HG02588 (cell line): ENCODE results near the gene CCDC15.

Experiments used
- ATAC-seq: cut with Tn5 transposase; IDR thresholded peaks from one replicate; pipeline ENCODE4 v1.9.1; 2021; ENCODE audit warnings: mild to moderate bottlenecking, moderate library complexity; ENCODE audit not compliant: unreplicated experiment

Gene CCDC15

GRCh38 chr11:125064070-125064469 is 110.1 kb downstream of the CCDC15 start:
- ATAC-seq: no peak

DNA sequence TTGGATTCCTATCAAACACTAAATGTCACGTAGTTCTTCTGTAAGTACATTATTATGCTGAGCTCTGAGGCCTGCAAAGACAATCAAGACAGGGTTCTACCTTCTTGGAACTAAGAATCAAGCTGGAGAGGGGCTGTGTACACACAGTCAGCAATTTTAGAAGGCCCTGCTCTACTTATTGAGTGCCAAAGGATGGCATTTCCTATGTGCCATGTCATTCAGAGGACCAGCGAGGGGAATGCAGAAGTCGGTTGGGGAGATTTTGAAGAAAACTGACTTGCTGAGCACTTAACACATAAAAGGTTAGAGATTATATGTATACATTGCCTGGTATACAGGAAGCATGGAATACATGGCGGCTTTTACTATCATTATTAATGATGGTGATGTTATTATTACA is 114.4 kb downstream of the CCDC15 start:
- ATAC-seq: no peak

DNA sequence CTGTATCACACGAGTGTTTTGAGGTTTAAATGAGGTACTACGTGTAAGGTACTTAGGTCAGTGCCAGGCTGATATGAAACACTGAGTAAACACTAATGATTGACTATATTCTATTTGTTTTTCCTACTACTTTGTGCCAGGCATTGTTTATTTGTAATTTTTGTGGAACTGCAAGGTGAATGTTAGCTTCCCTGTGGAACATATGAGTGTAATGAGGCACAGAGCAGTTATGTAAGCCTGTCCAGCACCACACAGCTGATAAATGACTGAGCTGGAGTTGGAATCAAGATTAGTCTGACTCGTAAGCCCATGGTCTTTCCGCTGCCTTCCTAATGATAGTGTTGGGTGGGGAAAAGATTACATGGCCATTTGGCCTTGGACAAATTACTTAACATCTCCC is 115.0 kb downstream of the CCDC15 start:
- no peak for ATAC-seq

GRCh38 chr11:125069796-125070195 is 115.8 kb downstream of the CCDC15 start:
- no peak for ATAC-seq

GRCh38 chr11:125070699-125071254 is 116.8 kb downstream of the CCDC15 start:
- peak; percentile 65 for ATAC-seq

GRCh38 chr11:125071435-125071834 is 117.4 kb downstream of the CCDC15 start:
- no peak for ATAC-seq

GRCh38 chr11:125071846-125072217 is 117.8 kb downstream of the CCDC15 start:
- ATAC-seq: no peak

- peak; percentile 78 for ATAC-seq
Observed at GRCh38 chr11:125072218-125072960, 118.4 kb downstream of the CCDC15 start.

GRCh38 chr11:125072961-125073590 is 119.1 kb downstream of the CCDC15 start:
- ATAC-seq: no peak

GRCh38 chr11:125073616-125074483 is 119.8 kb downstream of the CCDC15 start:
- no peak for ATAC-seq

DNA sequence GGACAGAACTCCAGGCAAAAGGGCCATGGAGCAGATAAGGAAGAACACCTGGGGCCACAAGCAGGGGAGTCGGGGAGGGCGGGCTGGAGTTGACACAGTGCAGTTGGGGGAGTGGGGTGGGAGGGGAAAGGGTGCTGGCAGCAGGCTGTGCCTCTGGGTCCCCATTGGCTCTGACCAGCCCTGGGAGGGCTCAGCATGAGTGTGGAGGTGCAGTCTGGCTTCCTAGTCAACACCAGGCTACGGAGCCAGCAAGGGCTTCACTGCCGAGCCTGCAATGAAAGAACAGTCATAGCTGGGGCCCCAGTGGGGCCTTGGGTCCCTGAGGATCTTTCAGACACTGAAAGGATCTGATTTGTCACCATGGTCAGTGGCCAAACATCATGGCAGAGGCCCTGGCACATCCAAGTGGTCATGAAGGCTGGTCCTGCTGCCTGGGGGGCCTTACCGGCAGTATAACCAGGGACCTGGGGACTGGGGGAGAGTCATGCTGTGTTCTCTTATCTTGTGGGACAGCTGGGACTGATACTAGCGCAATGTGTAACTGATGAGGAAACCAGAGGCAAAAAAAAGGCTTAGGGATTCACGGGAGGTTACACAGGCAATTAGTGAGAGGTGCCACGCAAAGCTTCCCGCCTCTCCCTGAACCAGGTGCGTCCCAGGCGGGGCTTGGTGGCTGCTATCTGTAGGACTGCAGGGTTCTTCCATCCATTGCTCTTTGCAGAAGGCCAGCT is 120.7 kb downstream of the CCDC15 start:
- ATAC-seq: no peak

- no peak for ATAC-seq
Observed at GRCh38 chr11:125075242-125075625, 121.2 kb downstream of the CCDC15 start.

DNA sequence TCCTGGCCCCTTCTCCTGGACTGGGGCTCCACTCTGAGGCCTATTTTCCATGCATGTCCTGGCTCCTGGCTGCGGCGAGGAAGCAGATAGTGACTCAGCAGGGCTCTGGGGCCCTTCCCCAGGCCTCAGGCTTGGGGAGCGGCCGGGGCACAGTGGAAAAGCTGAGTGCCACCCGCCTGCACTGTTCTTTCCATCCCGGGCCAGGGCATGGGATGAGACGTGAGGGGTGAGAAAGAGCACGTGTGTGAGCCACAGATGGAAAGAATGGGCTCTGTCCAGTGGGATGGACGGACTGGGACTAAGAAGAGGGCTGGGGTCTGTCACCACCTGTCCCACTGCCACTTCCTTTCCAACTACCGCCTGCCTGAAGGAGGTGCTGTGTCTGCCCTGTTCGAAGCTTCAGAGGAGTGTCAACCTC is 121.9 kb downstream of the CCDC15 start:
- ATAC-seq: no peak

DNA sequence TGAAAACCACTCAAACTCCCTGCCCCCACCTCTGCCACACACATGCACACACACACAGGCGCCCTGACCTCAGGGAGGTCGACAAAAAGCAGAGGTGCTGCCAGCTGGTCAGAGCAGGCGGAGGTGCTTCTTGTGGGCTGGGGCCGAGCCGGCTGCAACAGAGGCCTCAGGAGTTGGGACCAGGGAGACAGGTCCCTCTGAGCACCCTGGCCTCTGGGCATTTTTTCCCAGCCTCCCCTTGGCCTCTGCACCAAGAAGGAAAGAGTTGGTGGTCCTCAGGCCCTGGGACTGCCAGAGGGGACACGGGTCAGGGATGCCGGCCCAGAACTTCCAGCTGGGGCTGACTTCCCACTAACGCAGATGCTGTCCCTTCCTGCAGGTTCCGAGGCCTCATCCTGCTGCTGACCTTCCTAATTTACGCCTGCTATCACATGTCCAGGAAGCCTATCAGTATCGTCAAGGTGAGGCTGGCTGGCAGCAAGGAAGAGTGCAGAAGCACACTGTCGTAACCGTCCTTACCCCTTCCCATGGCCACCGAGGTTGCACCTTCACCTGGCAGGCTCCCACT is 122.5 kb downstream of the CCDC15 start:
- ATAC-seq: no peak

GRCh38 chr11:125078016-125078415 is 124.0 kb downstream of the CCDC15 start:
- no peak for ATAC-seq

DNA sequence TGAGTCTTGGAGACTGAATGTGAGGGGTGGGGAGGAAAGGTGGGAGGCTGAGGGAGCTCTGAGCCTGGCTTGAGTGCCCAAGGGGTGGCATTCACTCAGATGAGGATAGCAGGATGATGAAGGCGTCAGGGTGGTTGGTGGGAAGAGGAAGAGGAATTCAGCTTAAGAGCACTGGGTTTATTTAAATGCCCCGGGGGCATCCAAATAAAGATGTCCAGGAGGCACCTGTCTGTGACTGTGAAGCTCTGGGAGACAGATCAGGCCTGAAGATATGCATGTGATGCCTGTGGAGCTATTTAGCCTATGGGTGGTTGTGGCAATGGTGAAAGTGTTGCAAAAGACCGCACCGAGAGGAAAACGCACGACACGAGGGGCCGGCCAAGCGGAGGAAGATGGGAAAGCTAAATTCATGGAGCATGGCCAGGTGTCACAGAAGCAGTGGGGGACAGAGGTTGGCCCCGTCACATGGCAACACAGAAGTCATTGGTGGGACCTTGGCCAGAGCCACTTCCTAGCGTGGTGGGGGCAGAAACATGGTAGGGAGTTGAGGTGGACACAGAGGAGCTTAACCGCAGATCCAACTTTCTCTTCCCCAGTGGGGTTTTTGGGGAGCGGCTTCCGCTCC is 124.6 kb downstream of the CCDC15 start:
- no peak for ATAC-seq

- ATAC-seq: no peak
Observed at GRCh38 chr11:125079151-125079877, 125.3 kb downstream of the CCDC15 start.

- no peak for ATAC-seq
Observed at GRCh38 chr11:125079878-125080530, 126.0 kb downstream of the CCDC15 start.

DNA sequence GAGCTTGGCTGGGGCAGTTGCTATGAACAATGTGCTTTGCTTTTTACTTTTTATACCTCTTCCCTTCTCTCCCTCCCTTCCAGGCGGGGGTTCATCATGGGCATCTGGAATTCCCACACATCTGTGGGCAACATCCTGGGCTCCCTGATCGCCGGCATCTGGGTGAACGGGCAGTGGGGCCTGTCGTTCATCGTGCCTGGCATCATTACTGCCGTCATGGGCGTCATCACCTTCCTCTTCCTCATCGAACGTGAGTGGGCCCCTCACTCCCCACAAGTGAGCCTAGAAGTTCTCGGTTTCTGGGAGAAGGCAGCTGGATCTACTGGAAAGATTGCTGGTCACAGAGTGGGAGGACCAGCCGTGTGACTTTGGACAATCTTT is 126.5 kb downstream of the CCDC15 start:
- ATAC-seq: no peak
